ENCODE data around the gene CCSAP.
"Not testable (repeated sequence)": the region's sequence is repeated elsewhere in the genome, so short reads cannot be mapped to it uniquely, and the experiment has no call there.

Gene CCSAP

GRCh38 chr1:229364207-229365065, 21.6 kb upstream of the CCSAP start:
- DNase-seq: no peak

- DNase-seq: no peak
Observed at GRCh38 chr1:229363723-229364122, 20.9 kb upstream of the CCSAP start.

- DNase-seq: no peak
Observed at GRCh38 chr1:229360420-229360819, 17.6 kb upstream of the CCSAP start.

DNA sequence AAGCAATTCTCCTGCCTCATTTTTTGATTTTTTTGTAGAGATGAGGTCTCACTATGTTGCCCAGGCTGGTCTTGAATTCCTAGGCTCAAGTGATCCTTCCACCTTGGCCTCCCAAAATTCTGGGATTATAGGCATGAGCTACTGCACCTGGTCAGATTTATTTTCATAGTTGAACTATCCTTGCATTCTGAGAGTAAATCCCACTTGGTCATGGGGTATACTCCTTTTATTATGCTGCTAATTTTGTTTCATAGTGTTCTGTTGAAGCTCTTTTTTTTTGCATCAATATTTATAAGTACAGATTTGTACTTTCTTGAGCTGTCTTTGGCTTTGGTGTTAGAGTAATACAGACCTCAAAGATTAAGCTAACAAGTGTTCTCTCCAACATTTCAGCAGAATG, 12.8 kb upstream of the CCSAP start:
- DNase-seq: no peak

DNA sequence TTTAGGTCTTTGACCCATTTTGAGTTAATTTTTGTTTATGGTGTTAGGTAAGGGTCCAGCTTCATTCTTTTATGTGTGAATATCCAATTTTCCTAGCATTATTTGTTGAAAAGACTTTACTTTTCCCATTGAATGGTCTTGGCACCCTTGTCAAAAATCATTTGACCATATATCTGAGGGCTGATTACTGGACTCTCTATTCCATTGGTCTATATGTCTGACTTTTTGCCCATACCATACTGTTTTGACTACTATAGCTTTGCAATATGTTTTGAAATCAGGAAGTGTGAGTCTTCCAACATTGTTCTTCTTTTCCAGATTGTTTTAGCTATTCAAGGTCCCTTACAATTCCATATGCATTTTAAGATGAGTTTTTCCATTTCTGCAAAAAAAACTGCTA, 11.4 kb upstream of the CCSAP start:
- no peak for DNase-seq

DNA sequence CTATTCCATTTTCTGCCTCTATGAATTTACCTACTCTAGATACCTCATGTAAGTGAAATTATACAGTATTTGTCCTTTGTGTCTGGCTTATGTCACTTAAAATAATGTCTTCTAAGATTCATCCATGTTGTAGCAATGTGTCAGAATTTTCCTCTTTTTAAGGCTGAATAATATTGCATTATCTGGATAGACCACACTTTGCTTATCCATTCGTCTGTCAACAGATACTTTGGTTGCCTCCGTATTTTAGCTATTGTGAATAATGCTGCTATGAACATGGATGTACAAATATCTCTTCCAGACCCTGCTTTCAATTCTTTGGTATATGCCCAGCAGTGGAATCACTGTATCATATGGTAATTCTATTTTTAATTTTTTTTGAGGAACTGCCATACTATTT, 10.1 kb upstream of the CCSAP start:
- no peak for DNase-seq

- DNase-seq: no peak
Observed at GRCh38 chr1:229349463-229350385, 6.9 kb upstream of the CCSAP start.

DNA sequence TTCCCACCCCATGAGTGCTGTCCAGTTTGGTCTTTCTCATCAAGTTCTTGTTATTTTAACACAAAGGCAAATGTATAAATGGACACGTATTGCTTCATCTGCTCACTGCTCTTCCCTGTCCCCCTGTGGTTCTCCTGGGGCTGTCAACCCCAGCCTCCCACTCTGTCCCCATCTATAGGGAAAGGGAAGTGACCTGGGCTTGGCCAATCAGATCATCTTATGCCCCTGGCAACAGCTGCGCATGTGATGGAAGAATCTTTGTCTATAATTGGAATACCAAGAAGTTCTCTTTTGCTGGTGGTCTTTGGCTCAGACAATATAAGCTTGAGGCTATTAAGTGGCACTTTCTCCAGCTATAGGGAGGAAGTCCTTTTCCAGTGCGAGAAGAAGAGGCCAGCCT, 4.7 kb upstream of the CCSAP start:
- no peak for DNase-seq

DNA sequence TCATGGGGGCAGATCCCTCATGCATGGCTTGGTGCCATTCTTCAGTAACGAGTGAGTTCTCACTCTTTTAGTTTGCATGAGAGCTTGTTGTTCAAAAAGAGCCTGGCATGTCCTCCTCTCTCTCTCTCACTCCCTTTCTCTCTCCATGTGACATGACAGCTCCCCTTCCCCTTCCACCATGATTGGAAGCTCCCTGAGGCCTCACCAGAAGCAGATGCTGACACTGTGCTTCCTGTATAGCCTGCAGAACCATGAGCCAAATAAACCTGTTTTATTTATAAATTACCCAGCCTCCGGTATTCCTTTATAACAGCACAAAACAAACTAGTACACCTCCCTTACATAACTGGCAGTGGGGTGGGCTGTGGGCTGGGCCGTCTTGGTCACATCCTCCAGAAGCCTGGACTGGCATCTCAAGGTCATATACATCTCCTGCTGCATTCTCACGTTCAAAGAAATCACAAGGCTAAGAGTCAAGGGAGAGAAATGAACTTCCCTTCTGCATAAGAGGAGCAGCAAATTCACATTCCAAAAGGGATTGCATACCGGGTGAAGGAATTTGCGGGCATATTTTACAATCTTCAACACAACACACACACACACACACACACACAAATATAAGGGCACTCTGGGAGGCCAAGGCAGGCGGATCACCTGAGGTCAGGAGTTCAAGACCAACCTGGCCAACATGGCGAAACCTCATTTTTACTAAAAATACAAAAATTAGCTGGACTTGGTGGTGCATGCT, 2.3 kb upstream of the CCSAP start:
- DNase-seq: no peak

- DNase-seq: no peak
Observed at GRCh38 chr1:229344139-229344538, 1.3 kb upstream of the CCSAP start.

- peak; percentile 86 for DNase-seq
Observed at GRCh38 chr1:229341774-229342655, 832 bp downstream of the CCSAP start.

DNA sequence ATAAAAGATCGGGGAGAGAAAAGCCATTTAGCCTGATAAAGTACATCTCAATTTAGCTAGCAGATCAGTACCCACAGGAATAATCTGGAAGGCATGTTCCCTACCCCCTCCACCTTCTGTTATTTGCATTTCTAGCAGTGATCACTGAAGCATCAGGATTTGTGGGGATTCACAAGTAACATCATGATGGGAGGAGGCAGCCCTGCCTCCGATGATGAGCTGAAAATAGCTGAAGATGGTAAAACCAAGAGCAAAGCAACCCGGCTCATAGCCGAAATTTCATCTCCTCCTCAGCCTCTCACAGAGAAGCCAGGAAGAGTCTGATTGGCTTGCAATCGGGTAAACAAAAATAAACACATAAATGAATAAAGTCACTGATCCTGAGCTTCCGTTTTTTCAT, 2.4 kb downstream of the CCSAP start:
- DNase-seq: no peak

DNA sequence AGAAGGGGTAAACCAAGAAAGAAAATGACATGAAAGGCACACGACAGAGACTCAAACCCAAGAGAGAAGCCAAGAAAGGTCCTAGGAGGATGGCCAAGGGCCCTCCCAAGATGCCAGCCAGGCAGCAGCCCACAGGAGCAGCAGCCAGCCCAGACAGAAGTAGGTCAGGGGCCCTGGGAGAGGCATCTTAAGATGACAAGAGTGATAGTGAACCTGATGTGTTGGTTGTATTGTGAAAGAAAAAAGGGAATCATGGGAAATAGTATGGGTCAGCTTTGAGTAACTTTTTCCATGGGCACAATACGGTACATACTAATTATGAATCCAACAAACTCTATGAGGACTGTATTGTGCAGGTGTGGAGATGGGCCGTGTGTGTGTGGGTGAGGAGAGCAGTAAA, 3.3 kb downstream of the CCSAP start:
- DNase-seq: no peak

DNA sequence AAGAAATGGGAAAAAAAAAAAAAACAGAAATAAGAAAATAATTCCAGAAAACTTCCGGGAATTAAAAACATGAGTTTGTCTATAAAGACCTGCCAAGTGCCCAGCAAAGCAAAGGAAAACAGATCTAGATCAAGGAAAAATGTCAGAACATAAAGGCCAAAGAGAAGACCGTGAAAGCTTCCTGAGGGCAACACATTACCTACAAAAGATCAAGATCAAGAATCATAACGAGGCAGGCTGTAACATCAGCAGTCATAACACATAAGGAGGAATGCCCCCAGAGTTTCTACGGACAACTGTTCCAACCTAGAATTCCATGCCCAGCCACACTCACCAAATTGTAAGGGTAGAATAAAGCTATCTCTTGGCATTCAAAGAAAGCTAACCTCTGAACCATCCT, 3.8 kb downstream of the CCSAP start:
- DNase-seq: no peak

DNA sequence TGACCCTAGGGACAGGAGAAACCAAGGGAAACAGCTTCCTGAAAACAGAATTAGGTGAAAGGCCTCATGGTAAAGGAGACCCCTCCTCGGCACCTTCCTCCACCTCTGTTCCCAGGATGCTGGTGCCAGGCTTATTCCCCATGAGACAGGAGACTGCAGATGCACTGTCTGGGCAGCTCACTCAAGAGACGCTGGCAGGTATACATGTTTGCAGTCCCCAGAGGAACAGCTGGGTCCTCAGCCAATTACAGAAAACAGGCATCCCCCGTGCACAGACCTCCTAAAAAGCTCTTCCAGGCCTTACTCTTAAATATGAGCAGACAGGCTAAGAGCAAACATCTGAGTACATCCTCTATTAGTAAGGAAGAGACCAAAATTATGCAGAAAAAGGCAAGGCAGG, 6.5 kb downstream of the CCSAP start:
- DNase-seq: no peak

- DNase-seq: no peak
Observed at GRCh38 chr1:229334716-229335115, 8.1 kb downstream of the CCSAP start.

- DNase-seq: no peak
Observed at GRCh38 chr1:229334269-229334668, 8.6 kb downstream of the CCSAP start.

GRCh38 chr1:229328598-229329362, 14.1 kb downstream of the CCSAP start:
- no peak for DNase-seq

GRCh38 chr1:229327765-229328164, 15.1 kb downstream of the CCSAP start:
- not testable (repeated sequence) for DNase-seq

DNA sequence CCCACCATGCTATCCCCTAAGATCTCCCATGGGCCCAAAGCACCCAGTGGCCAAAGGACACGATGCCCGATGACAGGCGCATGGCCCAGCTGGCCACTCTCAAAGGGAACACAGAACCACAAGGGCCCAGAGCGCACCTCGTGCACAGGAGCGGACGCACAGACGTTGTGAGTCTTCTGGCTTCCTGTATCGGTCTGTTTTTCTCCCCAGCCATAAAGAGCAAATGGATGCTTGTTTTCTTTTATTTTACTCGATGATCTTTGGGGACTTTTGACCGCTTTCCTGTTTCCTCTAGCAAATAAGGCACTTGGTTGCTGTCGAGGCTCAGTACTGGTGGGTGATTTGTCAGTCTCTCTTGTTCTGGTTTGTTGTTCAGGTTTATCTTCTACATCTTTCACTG, 16.2 kb downstream of the CCSAP start:
- no peak for DNase-seq

DNA sequence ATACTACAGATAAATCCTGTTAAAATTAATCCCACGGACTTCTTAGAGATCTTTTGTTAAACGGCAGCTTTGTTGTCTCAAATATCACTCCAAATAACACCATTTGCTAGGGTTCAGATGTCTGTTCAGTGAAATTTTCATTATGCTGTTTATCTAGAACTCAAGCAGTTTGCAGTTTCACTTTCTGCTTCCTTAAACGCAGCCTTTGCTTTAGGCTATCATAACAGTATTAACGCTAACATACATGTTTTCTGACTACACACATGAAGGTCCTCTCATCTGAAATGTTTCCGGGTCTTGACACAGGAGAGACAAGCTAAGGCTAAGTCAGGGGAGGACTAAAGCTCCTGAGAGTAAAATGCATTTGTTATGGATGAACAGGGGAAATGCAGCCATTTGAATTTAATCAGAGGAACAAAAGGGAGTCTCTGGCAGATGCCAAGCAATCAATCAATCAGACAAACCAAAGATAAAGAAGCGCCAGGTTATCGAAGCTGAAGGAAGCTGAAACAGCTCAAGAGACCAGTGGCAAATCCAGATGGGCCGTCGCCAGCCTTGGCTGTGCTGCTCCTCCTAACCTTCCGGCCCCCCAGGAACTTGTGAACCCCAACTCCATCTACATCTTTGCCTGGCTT, 16.9 kb downstream of the CCSAP start:
- no peak for DNase-seq

Measured in activated CD8-positive, alpha-beta memory T cell treated with anti-CD3 and anti-CD28 coated beads, Interleukin-2, amount 50 U/mL, for 48 hours (primary cell).